ENCODE results near the gene CCT2.

DNA sequence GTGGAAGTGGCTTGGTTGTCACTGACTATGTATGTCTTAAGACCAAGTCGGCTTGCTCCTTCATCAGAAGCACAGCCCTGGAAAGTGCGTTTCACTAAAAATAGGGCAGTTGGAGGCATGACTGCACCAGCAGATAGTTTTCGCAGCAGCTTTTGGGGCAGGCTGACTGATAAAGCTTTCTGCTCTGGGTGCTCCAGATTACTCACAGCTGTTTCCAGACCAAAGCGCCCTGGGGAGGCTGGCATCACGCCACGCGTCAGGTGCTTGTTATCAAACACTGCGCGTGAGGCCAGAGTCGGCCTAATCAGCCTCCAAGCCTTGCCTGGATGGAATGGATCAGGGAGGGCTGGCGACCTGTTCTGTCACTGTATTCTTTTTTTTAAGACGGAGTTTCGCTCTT, 38.7 kb downstream of the CCT2 start:
- TF ChIP-seq, protein P1, sequence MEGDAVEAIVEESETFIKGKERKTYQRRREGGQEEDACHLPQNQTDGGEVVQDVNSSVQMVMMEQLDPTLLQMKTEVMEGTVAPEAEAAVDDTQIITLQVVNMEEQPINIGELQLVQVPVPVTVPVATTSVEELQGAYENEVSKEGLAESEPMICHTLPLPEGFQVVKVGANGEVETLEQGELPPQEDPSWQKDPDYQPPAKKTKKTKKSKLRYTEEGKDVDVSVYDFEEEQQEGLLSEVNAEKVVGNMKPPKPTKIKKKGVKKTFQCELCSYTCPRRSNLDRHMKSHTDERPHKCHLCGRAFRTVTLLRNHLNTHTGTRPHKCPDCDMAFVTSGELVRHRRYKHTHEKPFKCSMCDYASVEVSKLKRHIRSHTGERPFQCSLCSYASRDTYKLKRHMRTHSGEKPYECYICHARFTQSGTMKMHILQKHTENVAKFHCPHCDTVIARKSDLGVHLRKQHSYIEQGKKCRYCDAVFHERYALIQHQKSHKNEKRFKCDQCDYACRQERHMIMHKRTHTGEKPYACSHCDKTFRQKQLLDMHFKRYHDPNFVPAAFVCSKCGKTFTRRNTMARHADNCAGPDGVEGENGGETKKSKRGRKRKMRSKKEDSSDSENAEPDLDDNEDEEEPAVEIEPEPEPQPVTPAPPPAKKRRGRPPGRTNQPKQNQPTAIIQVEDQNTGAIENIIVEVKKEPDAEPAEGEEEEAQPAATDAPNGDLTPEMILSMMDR (conservative IDR thresholded peaks at IDR 0.05 in 1 of 2, IDR thresholded peaks at IDR 0.05 in 1 of 2; ENCODE audit: extremely low read depth in 1 of 2, insufficient read depth in 1 of 2, low read depth in 1 of 2, low read length in 2 of 2): no peak
- no peak for TF ChIP-seq EZH2 (IDR thresholded peaks at IDR 0.05; ENCODE audit: borderline replicate concordance, low read length)

Data from mammary epithelial cell (primary cell).